Testis (tissue), 2 donors: ENCODE data around the gene SARDH.
"Not testable (repeated sequence)": the region's sequence is repeated elsewhere in the genome, so short reads cannot be mapped to it uniquely, and the experiment has no call there.

Experiments
- CTCF ChIP-seq, 3 experiments: fragments of 450-650 bp in 2 of 3; fragments of 200-600 bp in 1 of 3; sonication (generic) in 1 of 3; IDR thresholded peaks; one replicate each; pipeline ENCODE4 v1.5.1; 2016 to 2019; ENCODE audit warnings: antibody characterized with exemption in 3 of 3, mild to moderate bottlenecking in 2 of 3, moderate library complexity in 1 of 3
- POLR2A ChIP-seq: fragments of 450-650 bp; IDR thresholded peaks from one replicate; pipeline ENCODE4 v1.6.1; 2017; ENCODE audit warnings: antibody characterized with exemption, mild to moderate bottlenecking, moderate library complexity

- TF ChIP-seq CTCF (IDR thresholded peaks at IDR 0.05); POLR2A: not testable (repeated sequence)
These were observed 6.4 kb upstream of the SARDH start for GRCh38 chr9:133744528-133744927.
